K562 (cell line): Measurements from ENCODE around the gene UTP25. TPM values are rescaled to one million over a fixed set of nuclear protein-coding genes. Genes with fewer than 3 reads are reported as not detected.

Source experiments
- ATF1 ChIP-seq, 2 experiments: fragments of 450-650 bp in 1 of 2; IDR thresholded peaks; 2 replicates each; pipeline ENCODE4 v1.6.1; 2016; ENCODE audit warnings: missing compliant biosample characterization in 1 of 2, missing genetic modification characterization in 1 of 2
- ATF6 ChIP-seq: sonication (generic); formaldehyde crosslinking; IDR thresholded peaks from 2 replicates; pipeline ENCODE4 v1.4.0; 2020; ENCODE audit warnings: mild to moderate bottlenecking, missing genetic modification reagents
- BCOR ChIP-seq: fragments of 450-650 bp; IDR thresholded peaks from 2 replicates; pipeline ENCODE4 v1.6.1; 2016
- E2F8 ChIP-seq: fragments of 450-650 bp; IDR thresholded peaks from 2 replicates; pipeline ENCODE4 v1.7.1; 2018; ENCODE audit warnings: mild to moderate bottlenecking, low read depth; ENCODE audit not compliant: partially characterized antibody
- FOXM1 ChIP-seq, 2 experiments: fragments of 450-650 bp in 1 of 2; sonication (generic) in 1 of 2; formaldehyde crosslinking in 1 of 2; IDR thresholded peaks; 2 replicates each; pipeline versions ENCODE4 v1.6.1 to v1.9.0; 2017 to 2022; ENCODE audit warnings: low read depth in 2 of 2, mild to moderate bottlenecking in 2 of 2, missing genetic modification reagents in 1 of 2, moderate library complexity in 1 of 2
- MAFF ChIP-seq: IDR thresholded peaks from 2 replicates; pipeline ENCODE4 v1.6.1; 2012; ENCODE audit warnings: low read length, improper control_type of control experiment
- NR2C1 ChIP-seq, 2 experiments: fragments of 450-650 bp; IDR thresholded peaks; 2 replicates each; pipeline ENCODE4 v1.6.1; 2017; ENCODE audit warnings: mild to moderate bottlenecking in 2 of 2, antibody characterized with exemption in 1 of 2, inconsistent platforms in 1 of 2, missing compliant biosample characterization in 1 of 2, missing genetic modification characterization in 1 of 2
- POLR2A ChIP-seq: fragments of 450-650 bp; conservative IDR thresholded peaks from 2 replicates; pipeline ENCODE4 v1.6.1; 2016
- POLR2B ChIP-seq: fragments of 450-650 bp; IDR thresholded peaks from 2 replicates; pipeline ENCODE4 v1.6.1; 2018; ENCODE audit warnings: low read depth; ENCODE audit not compliant: partially characterized antibody
- SPI1 ChIP-seq: IDR thresholded peaks from 2 replicates; pipeline ENCODE4 v1.6.1; 2011; ENCODE audit warnings: low read depth, low read length, control low read depth, borderline replicate concordance
- UBTF ChIP-seq, 2 experiments: IDR thresholded peaks; 2 replicates each; pipeline ENCODE4 v1.6.1; 2012; ENCODE audit warnings: improper control_type of control experiment in 2 of 2, low read depth in 2 of 2, low read length in 2 of 2, borderline replicate concordance in 1 of 2
- ZSCAN32 ChIP-seq: fragments of 450-650 bp; formaldehyde crosslinking; IDR thresholded peaks from 2 replicates; pipeline ENCODE4 v1.4.0; 2020; ENCODE audit warnings: mild to moderate bottlenecking, moderate library complexity
- polyA plus RNA-seq, 8 experiments: library from polyadenylated mRNA; depleted of rRNA in 4 of 8; stranded (reverse) in 5 of 8; unstranded in 3 of 8; fragments of >200 nt; fragmentation: Nextera tagmentation in 2 of 8; fragmentation: Illumina TruSeq in 1 of 8; extraction: Ambion mirVana in 2 of 8; extraction: Trizol in 1 of 8; gene quantifications; 2 replicates each; pipeline versions ENCODE4 v1.2.1 to v1.2.3, GENCODE V29; 2011 to 2014; ENCODE audit warnings: inconsistent platforms in 1 of 8, missing spikeins in 1 of 8
- total RNA-seq, 7 experiments: library from RNA; depleted of rRNA in 6 of 7; stranded (reverse); fragments of >200 nt in 6 of 7; fragmentation: Illumina TruSeq in 2 of 7; extraction: Trizol in 2 of 7; gene quantifications; 2 replicates each; pipeline versions ENCODE4 v1.2.1 to v1.2.3, GENCODE V29; 2011 to 2021; ENCODE audit warnings: low replicate concordance in 1 of 7
- TF ChIP-seq, protein P1 (sequence below): IDR thresholded peaks from 2 replicates; pipeline ENCODE4 v1.6.1; 2011; ENCODE audit warnings: borderline replicate concordance, low read depth, mild to moderate bottlenecking, moderate library complexity, low read length; ENCODE audit not compliant: insufficient read depth, poor library complexity, severe bottlenecking

Gene UTP25
- total and polyA plus RNA-seq, 9 of the 15 experiments (the other 6 are each of a cell fraction or from before 2014, with no cell fraction given), result 5.7 to 17.6 (median 12.0) TPM

DNA sequence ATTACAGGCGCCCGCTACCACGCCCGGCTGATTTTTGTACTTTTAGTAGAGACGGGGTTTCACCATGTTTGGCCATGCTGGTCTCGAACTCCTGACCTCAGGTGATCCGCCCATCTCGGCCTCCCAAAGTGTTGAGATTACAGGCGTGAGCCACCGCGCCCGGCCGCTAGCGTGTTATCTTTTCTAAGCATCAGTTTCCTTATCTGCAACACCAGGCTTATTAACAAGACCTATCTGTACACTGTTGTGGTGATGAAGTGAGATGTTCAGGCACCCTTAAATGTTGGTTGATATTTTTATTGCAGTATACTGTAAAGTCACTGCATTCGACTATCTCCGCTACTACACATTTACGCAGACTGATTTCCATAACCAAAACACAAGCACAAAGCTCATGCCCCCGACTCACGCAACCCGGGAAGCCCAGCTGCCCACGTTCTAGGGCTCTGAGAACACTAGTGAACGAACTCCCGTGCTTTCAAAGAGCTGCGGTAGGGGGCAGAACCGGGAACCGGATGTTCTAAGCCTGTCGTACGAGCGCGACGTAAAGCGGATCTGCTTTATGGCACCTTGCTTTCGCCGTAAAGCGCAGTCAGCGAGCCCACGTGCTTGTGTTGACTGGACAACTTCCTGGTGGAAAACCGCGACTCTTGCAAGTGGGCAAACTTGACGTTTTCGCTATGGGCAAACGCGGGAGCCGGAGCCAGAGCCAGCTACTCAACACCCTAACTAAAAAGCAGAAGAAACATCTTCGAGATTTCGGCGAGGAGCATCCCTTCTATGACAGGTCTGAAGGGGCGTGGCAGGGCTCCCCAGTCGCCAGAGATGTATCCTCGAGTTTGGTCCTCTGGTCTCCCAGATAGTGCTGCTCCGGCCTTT lies at the start of gene UTP25 (continued):
- TF ChIP-seq ATF6 (CRISPR knock-in tag) (peak; percentile 73; the same call in 1 of the 2 replicates), POLR2B (peak; percentile 53), BCOR (peak; percentile 92), MAFF (peak; percentile 10; the same call in 1 of the 2 replicates), FOXM1 (IDR thresholded peaks at IDR 0.05; ENCODE audit: low read depth) (peak; percentile 77), FOXM1 (CRISPR knock-in tag; IDR thresholded peaks at IDR 0.05; ENCODE audit: low read depth) (peak; percentile 74; the same call in 1 of the 2 replicates), E2F8 (peak; percentile 97), ZSCAN32 (CRISPR knock-in tag) (no peak), NR2C1 (IDR thresholded peaks at IDR 0.05) (no peak; the same call in 1 of the 2 replicates), NR2C1 (tag; IDR thresholded peaks at IDR 0.05) (0 out of 2 replicates have a peak, but pooled peaks have one; percentile 31), ATF1 (CRISPR knock-in tag; IDR thresholded peaks at IDR 0.05) (no peak), ATF1 (tag; IDR thresholded peaks at IDR 0.05) (peak; percentile 85), POLR2A (peak; percentile 85), UBTF (IDR thresholded peaks at IDR 0.05; ENCODE audit: borderline replicate concordance in 1 of 2, low read depth in 2 of 2, low read length in 2 of 2) (peak; percentile 44 to 63; a peak in 1 of 4 replicates), SPI1 (peak; percentile 70)
- TF ChIP-seq, protein P1, sequence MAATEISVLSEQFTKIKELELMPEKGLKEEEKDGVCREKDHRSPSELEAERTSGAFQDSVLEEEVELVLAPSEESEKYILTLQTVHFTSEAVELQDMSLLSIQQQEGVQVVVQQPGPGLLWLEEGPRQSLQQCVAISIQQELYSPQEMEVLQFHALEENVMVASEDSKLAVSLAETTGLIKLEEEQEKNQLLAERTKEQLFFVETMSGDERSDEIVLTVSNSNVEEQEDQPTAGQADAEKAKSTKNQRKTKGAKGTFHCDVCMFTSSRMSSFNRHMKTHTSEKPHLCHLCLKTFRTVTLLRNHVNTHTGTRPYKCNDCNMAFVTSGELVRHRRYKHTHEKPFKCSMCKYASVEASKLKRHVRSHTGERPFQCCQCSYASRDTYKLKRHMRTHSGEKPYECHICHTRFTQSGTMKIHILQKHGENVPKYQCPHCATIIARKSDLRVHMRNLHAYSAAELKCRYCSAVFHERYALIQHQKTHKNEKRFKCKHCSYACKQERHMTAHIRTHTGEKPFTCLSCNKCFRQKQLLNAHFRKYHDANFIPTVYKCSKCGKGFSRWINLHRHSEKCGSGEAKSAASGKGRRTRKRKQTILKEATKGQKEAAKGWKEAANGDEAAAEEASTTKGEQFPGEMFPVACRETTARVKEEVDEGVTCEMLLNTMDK, result peak; percentile 93
